Pulmonary artery endothelial cell (primary cell): ENCODE measurements around the gene SIN3A. TPM values are rescaled to one million over a fixed set of nuclear protein-coding genes. Genes with fewer than 3 reads are reported as not detected.

Experiments used
- DNase-seq: peaks from one replicate; pipeline ENCODE4 v3.0.0-alpha.2; 2011; ENCODE audit warnings: low read depth, low spot score
- total RNA-seq: library from RNA; depleted of rRNA; stranded (reverse); fragments of >200 nt; gene quantifications from 2 replicates; pipeline ENCODE4 v1.2.3, GENCODE V29; 2014

The SIN3A gene
- total RNA-seq, 1 donor from 2014 or later = 20.8 TPM

GRCh38 chr15:75380773-75381172, 70.7 kb downstream of the SIN3A start:
- no peak for DNase-seq

GRCh38 chr15:75371901-75372688, 79.4 kb downstream of the SIN3A start:
- no peak for DNase-seq

GRCh38 chr15:75371486-75371885, 80.0 kb downstream of the SIN3A start:
- no peak for DNase-seq

- no peak for DNase-seq
Observed at GRCh38 chr15:75369897-75370581, 81.5 kb downstream of the SIN3A start.

GRCh38 chr15:75368689-75369239, 82.7 kb downstream of the SIN3A start:
- DNase-seq = no peak

GRCh38 chr15:75367913-75368688, 83.4 kb downstream of the SIN3A start, which contains the start of gene MAN2C1:
TSS of gene MAN2C1 (minus strand) at chr15:75368607. CDS start at chr15:75368583, 24 bp downstream.
- peak; percentile 72 for DNase-seq

GRCh38 chr15:75367406-75367912, 84.0 kb downstream of the SIN3A start:
- no peak for DNase-seq

GRCh38 chr15:75367006-75367405, 84.5 kb downstream of the SIN3A start:
- DNase-seq = no peak

- no peak for DNase-seq
Observed at GRCh38 chr15:75366163-75366562, 85.3 kb downstream of the SIN3A start.

- DNase-seq = no peak
Observed at GRCh38 chr15:75364881-75365280, 86.6 kb downstream of the SIN3A start.

- DNase-seq = no peak
Observed at GRCh38 chr15:75363786-75364185, 87.7 kb downstream of the SIN3A start.

GRCh38 chr15:75362642-75363249, 88.7 kb downstream of the SIN3A start:
- no peak for DNase-seq

GRCh38 chr15:75361989-75362641, 89.4 kb downstream of the SIN3A start:
- no peak for DNase-seq

- DNase-seq = no peak
Observed at GRCh38 chr15:75361361-75361988, 90.0 kb downstream of the SIN3A start.

- DNase-seq = no peak
Observed at GRCh38 chr15:75360856-75361255, 90.6 kb downstream of the SIN3A start.

GRCh38 chr15:75360391-75360790, 91.1 kb downstream of the SIN3A start:
- no peak for DNase-seq

- DNase-seq = no peak
Observed at GRCh38 chr15:75359537-75360250, 91.8 kb downstream of the SIN3A start.

GRCh38 chr15:75358771-75359536, 92.5 kb downstream of the SIN3A start:
- no peak for DNase-seq
